Activated naive CD4-positive, alpha-beta T cell (primary cell): Measurements from ENCODE around the gene ERVFRD-1.
"Not testable (repeated sequence)": the region's sequence is repeated elsewhere in the genome, so short reads cannot be mapped to it uniquely, and the experiment has no call there.

Source experiments
- DNase-seq, 4 experiments: peaks; one replicate each; lab custom pipeline; 2025; lab: John Stamatoyannopoulos, UW

ERVFRD-1 gene

GRCh38 chr6:11089695-11090094 lies 21.8 kb downstream of the ERVFRD-1 start:
- DNase-seq = no peak

DNA sequence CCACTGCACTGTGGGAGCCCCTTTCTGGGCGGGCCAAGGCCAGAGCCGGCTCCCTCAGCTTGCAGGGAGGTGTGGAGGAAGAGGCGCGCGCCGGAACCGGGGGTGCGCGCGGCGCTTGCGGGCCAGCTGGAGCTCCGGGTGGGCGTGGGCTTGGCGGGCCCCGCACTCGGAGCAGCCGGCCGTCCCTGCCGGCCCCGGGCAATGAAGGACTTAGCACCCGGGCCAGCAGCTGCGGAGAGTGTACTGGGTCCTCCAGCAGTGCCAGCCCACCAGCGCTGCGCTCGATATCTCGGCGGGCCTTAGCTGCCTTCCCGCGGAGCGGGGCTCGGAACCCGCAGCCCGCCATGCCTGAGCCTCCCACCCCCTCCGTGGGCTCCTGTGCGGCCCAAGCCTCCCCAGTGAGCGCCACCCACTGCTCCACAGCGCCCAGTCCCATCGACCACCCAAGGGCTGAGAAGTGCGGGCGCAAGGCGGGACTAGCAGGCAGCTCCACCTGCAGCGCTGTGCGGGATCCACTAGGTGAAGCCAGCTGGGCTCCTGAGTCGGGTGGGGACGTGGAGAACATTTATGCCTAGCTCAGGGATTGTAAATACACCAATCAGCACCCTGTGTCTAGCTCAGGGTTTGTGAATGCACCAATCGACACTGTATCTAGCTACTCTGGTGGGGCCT lies 24.2 kb downstream of the ERVFRD-1 start:
- not testable (repeated sequence) for DNase-seq

GRCh38 chr6:11085758-11086435 lies 25.6 kb downstream of the ERVFRD-1 start:
- DNase-seq = no peak

DNA sequence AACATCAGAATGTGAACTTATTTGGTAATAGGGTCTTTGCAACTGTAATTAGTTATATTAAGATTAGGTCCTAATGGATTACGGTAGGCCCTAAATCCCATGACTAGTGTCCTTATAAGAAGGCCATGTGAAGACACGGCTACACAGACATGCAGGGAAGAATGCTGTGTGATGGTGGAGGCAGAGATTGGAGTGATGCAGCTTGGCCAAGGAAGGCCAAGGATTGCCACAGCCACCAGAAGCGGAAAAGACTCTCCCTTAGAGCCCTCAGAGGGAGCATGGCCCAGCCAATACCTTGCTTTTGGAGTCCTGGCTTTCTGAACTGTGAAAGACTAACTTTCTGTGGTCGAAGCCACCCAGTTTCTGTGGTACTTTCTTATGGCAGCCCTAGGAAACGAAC lies 27.6 kb downstream of the ERVFRD-1 start:
- no peak for DNase-seq

- no peak for DNase-seq
Measured at GRCh38 chr6:11083491-11083890, 28.0 kb downstream of the ERVFRD-1 start.

DNA sequence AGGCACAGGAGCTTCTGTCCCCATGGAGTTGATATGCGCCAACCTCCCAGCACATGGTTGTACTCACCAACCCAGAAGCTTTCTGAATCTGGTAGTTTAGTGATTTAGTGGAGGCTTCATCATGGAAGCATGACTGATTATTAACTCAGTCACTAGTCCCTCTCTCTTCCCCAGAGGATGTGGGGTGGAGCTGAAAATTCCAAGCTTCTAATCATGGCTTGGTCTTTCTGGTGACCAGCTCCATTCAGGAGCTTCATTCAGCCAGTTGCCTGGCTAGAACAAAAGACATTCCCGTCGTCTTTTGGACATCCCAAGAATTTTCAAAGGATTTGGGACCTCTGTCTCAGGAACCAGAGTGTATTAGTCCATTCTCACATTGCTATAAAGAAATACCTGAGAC lies 31.2 kb downstream of the ERVFRD-1 start:
- DNase-seq = no peak

DNA sequence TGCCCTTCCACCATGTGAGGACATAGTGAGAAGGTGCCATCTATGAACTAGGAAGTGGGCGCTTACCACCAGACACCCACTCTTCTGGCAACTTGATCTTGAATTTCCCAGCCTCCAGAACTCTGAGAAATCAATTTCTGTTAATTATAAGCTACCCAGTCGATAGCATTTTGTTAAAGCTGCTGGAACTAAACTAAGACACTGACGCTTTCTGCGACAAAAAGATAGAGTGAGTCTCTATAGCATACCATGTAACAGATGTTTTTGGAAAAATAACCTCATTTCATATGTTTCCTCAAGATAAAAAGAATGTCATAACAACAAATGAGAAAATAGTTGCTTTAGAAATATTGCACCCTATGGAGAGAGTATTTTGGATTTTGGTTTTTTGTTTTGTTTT lies 33.3 kb downstream of the ERVFRD-1 start:
- no peak for DNase-seq

GRCh38 chr6:11076540-11076939 lies 35.0 kb downstream of the ERVFRD-1 start:
- no peak for DNase-seq

- no peak for DNase-seq
Measured at GRCh38 chr6:11072101-11072500, 39.4 kb downstream of the ERVFRD-1 start.

GRCh38 chr6:11069760-11070159 lies 41.8 kb downstream of the ERVFRD-1 start:
- DNase-seq = no peak

GRCh38 chr6:11067348-11067747 lies 44.2 kb downstream of the ERVFRD-1 start:
- DNase-seq = no peak

- no peak for DNase-seq
Measured at GRCh38 chr6:11066505-11067347, 44.8 kb downstream of the ERVFRD-1 start.

DNA sequence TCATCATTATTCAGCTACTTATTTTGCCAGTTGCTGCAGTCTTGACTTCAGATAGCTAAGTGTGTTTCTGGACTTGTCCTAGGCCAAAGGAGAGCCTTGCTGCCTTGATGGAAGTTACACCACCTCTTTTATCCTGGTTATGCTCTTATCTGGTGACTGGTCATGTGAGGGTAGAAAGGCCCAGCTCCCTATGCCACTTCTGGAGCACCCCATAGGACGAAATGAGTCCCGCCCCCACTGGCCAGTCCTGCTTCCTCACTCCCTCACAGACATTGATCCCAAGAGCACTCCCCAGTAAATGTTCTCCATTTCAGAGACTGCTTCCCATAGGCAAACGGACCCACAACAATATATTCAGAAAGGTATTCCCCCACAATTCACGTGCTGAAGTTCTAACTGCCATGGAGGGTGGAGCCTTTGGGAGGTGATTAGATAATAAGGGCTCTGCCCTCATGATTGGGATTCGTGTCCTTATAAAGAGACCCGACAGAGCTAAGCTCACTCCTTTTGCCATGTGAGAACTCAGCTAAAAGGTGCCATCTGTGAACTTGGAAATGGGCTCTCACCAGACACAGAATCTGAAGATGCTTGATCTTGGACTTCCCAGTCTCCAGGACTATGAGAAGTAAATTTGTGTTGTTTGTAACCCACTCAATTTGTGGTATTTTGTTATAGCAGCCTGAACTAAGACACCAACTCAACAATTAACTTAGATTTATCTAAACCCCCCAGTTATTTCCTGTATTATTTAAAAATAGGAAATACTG lies 45.9 kb downstream of the ERVFRD-1 start:
- DNase-seq = no peak

- DNase-seq = no peak
Measured at GRCh38 chr6:11064836-11065235, 46.7 kb downstream of the ERVFRD-1 start.

GRCh38 chr6:11062715-11063114 lies 48.8 kb downstream of the ERVFRD-1 start:
- DNase-seq = no peak

DNA sequence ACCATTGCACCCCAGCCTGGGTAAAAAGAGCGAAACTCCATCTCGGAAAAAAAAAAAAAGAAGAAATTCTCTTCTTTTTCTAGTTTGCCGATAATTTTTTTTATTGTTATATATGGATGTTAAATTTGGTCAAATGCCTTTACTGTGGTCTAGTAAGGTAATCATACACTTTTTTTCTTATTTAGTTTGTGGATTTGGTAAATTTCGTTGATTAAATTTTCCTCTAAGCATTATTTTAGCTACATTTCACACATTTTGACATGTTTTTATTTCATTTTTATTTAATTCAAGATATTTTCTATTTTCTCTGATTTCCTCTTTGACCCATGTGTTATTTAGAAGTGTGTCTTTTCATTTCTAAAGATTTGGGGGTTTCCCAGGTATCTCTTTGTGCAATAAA lies 49.4 kb downstream of the ERVFRD-1 start:
- no peak for DNase-seq

- no peak for DNase-seq
Measured at GRCh38 chr6:11058406-11058805, 53.1 kb downstream of the ERVFRD-1 start.

- DNase-seq = no peak
Measured at GRCh38 chr6:11056871-11057270, 54.7 kb downstream of the ERVFRD-1 start.

GRCh38 chr6:11055127-11055627 lies 56.3 kb downstream of the ERVFRD-1 start:
- no peak for DNase-seq

- DNase-seq = no peak
Measured at GRCh38 chr6:11054722-11055121, 56.8 kb downstream of the ERVFRD-1 start.

GRCh38 chr6:11053307-11053706 lies 58.2 kb downstream of the ERVFRD-1 start:
- no peak for DNase-seq
